Neural cell (in vitro differentiated cells): Measurements from ENCODE around the gene SF3B2.

Experiments used
- CTCF ChIP-seq: fragments of 450-650 bp; IDR thresholded peaks from 2 replicates; pipeline ENCODE4 v1.5.1; 2014; ENCODE audit warnings: antibody characterized with exemption, mild to moderate bottlenecking, moderate library complexity; ENCODE audit not compliant: poor library complexity, severe bottlenecking
- EP300 ChIP-seq: fragments of 450-650 bp; conservative IDR thresholded peaks from 2 replicates; pipeline ENCODE4 v1.6.1; 2014; ENCODE audit warnings: antibody characterized with exemption, mild to moderate bottlenecking, moderate library complexity; ENCODE audit not compliant: poor library complexity, severe bottlenecking
- EZH2 ChIP-seq: fragments of 200-600, 300-800 bp; shearing (Covaris generic), sonication (generic); IDR thresholded peaks from 2 replicates; pipeline ENCODE4 v1.6.1; 2014; ENCODE audit warnings: antibody characterized with exemption, low read length, borderline replicate concordance, mild to moderate bottlenecking; ENCODE audit not compliant: insufficient read depth, poor library complexity, severe bottlenecking

GRCh38 chr11:66042996-66043906 lies 8.9 kb upstream of the SF3B2 start:
- TF ChIP-seq EP300 (no peak), EZH2 (no peak), CTCF (no peak)
